Glomerular endothelial cell (primary cell): ENCODE results near the gene BTNL9. TPM values are rescaled to one million over a fixed set of nuclear protein-coding genes. Genes with fewer than 3 reads are reported as not detected.
"Not testable (repeated sequence)": the region's sequence is repeated elsewhere in the genome, so short reads cannot be mapped to it uniquely, and the experiment has no call there.

Experiments used
- DNase-seq: peaks from one replicate; pipeline ENCODE4 v3.0.0-alpha.2; 2011; ENCODE audit warnings: low read depth, low spot score; ENCODE audit errors: extremely low read depth
- total RNA-seq: library from RNA; depleted of rRNA; stranded (reverse); fragments of >200 nt; gene quantifications from 2 replicates; pipeline ENCODE4 v1.2.3, GENCODE V29; 2015

The BTNL9 gene
- total RNA-seq, 1 donor from 2014 or later, result 2.8 TPM

- DNase-seq, result no peak
Observed at GRCh38 chr5:181059297-181060230, 19.5 kb downstream of the BTNL9 start.

- no peak for DNase-seq
Observed at GRCh38 chr5:181060231-181060590, 20.1 kb downstream of the BTNL9 start.

- DNase-seq, result no peak
Observed at GRCh38 chr5:181060924-181061323, 20.9 kb downstream of the BTNL9 start.

GRCh38 chr5:181061645-181062044, 21.6 kb downstream of the BTNL9 start:
- DNase-seq, result no peak

GRCh38 chr5:181062631-181063030, 22.6 kb downstream of the BTNL9 start:
- DNase-seq, result no peak

GRCh38 chr5:181063514-181063913, 23.4 kb downstream of the BTNL9 start:
- no peak for DNase-seq

- no peak for DNase-seq
Observed at GRCh38 chr5:181064987-181065386, 24.9 kb downstream of the BTNL9 start.

- no peak for DNase-seq
Observed at GRCh38 chr5:181069767-181070491, 29.9 kb downstream of the BTNL9 start.

- no peak for DNase-seq
Observed at GRCh38 chr5:181070523-181070922, 30.5 kb downstream of the BTNL9 start.

GRCh38 chr5:181071257-181071656, 31.2 kb downstream of the BTNL9 start:
- DNase-seq, result no peak

- no peak for DNase-seq
Observed at GRCh38 chr5:181076920-181077319, 36.9 kb downstream of the BTNL9 start.

- DNase-seq, result no peak
Observed at GRCh38 chr5:181081989-181082388, 41.9 kb downstream of the BTNL9 start.

GRCh38 chr5:181084621-181085195, 44.6 kb downstream of the BTNL9 start:
- DNase-seq, result no peak

GRCh38 chr5:181086026-181086883, 46.2 kb downstream of the BTNL9 start:
- no peak for DNase-seq

GRCh38 chr5:181086884-181087205, 46.8 kb downstream of the BTNL9 start:
- no peak for DNase-seq

GRCh38 chr5:181087309-181087708, 47.2 kb downstream of the BTNL9 start:
- DNase-seq, result no peak

- no peak for DNase-seq
Observed at GRCh38 chr5:181088289-181088688, 48.2 kb downstream of the BTNL9 start.

- no peak for DNase-seq
Observed at GRCh38 chr5:181092428-181092827, 52.4 kb downstream of the BTNL9 start.

- not testable (repeated sequence) for DNase-seq
Observed at GRCh38 chr5:181095162-181095561, 55.1 kb downstream of the BTNL9 start.

GRCh38 chr5:181096721-181097382, 56.8 kb downstream of the BTNL9 start:
- DNase-seq, result not testable (repeated sequence)
